Cardiac muscle cell (in vitro differentiated cells and primary cell): ENCODE measurements around the gene DOCK2. TPM values are rescaled to one million over a fixed set of nuclear protein-coding genes. Genes with fewer than 3 reads are reported as not detected.

Experiments used
- DNase-seq, 2 donors: peaks; one replicate each; pipeline versions ENCODE4 v3.0.0 to v3.0.0-alpha.2; 2010 to 2017; ENCODE audit warnings: low read depth in 1 of 2, low spot score in 1 of 2
- H3K27ac ChIP-seq: fragments of 200-600 bp; sonication (generic); 2 replicates; pipeline ENCODE4 v1.5.1; 2016
- H3K27me3 ChIP-seq: fragments of 200-600 bp; sonication (generic); 2 replicates; pipeline ENCODE4 v1.6.0; 2016; ENCODE audit warnings: control low read depth
- H3K36me3 ChIP-seq: fragments of 200-600 bp; sonication (generic); 2 replicates; pipeline ENCODE4 v1.5.1; 2016; ENCODE audit warnings: control low read depth
- H3K4me1 ChIP-seq: fragments of 200-600 bp; sonication (generic); 2 replicates; pipeline ENCODE4 v1.8.1; 2017; ENCODE audit warnings: low read depth, mild to moderate bottlenecking, mixed run types
- H3K4me3 ChIP-seq: fragments of 200-600 bp; sonication (generic); 2 replicates; pipeline ENCODE4 v1.5.1; 2016; ENCODE audit warnings: mild to moderate bottlenecking
- H3K9me3 ChIP-seq: fragments of 200-600 bp; sonication (generic); 2 replicates; pipeline ENCODE4 v1.5.1; 2017; ENCODE audit warnings: low read depth, mild to moderate bottlenecking, control low read depth
- CTCF ChIP-seq: IDR thresholded peaks from 2 replicates; pipeline ENCODE4 v1.5.1; 2012; ENCODE audit warnings: low read depth, mild to moderate bottlenecking, low read length
- polyA plus RNA-seq: library from polyadenylated mRNA; unstranded; fragments of >200 nt; fragmentation: Nextera tagmentation; extraction: Ambion mirVana; gene quantifications from 2 replicates; pipeline ENCODE4 v1.2.1, GENCODE V29; 2016
- total RNA-seq: library from RNA; depleted of rRNA; stranded (reverse); fragments of >200 nt; gene quantifications from 2 replicates; pipeline ENCODE4 v1.2.3, GENCODE V29; 2016

DOCK2 gene
- total and polyA plus RNA-seq, 2 experiments from 2014 or later = 3.3 to 6.5 TPM

DNA sequence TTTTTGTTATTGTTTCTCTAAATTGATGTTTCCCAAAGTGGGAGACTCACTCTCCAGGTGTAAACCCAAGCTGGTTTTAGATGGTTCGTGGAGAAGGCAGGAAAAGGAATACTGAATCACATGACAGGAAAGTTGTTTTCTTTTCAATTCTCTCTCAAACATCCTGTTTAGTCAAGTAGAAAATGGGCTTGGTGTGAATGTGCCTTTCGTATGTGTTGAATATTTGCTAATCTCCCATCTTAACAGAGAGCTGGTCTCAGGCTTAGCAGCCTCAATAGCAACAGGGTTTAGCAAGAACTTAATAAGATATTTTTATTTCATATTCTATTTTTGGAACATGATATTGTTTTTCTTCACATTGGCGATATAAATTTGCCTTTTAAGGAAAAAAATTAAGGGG lies 223.5 kb downstream of the DOCK2 start:
- no peaks in the 10 kb centered on the region for H3K36me3 ChIP-seq

GRCh38 chr5:169861433-169861832 lies 224.4 kb downstream of the DOCK2 start:
- no peaks in the 10 kb centered on the region for H3K27me3 ChIP-seq
- no peak for TF ChIP-seq CTCF
- no peak overlapping the region for H3K27ac ChIP-seq
- H3K4me1 ChIP-seq = no peaks in the 10 kb centered on the region
- H3K9me3 ChIP-seq = no peaks in the 10 kb centered on the region
- no peak for DNase-seq
- no peak overlapping the region for H3K4me3 ChIP-seq
- H3K36me3 ChIP-seq = no peaks in the 10 kb centered on the region

More for the DNA sequence above, 223.5 kb downstream of the DOCK2 start:
- no peak for TF ChIP-seq CTCF
- no peaks in the 10 kb centered on the region for H3K4me1 ChIP-seq
- no peak overlapping the region for H3K27ac ChIP-seq
- no peaks in the 10 kb centered on the region for H3K27me3 ChIP-seq
- H3K9me3 ChIP-seq = no peaks in the 10 kb centered on the region
- no peak overlapping the region for H3K4me3 ChIP-seq
- DNase-seq = no peak

DNA sequence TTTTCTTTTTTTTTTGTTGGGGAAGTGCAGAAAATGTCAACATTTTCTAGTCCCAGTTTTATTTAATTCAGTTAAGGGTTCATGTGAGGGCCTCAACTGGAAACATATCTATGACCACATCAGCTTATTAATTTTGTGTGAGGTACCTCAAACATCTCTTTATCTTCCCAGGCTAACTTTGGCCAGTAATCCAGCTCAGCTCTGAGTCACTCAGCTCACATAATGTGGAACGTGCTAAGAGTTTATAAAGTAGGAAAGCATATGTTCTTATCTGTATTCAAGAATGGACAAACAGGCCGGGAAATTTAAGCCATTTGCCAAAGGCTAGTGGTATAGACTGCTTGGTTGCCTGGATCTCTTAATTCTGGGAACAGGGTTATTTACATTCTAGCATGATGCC lies 224.9 kb downstream of the DOCK2 start:
- TF ChIP-seq CTCF = no peak
- peak in 1 of 2 donors; percentile 80 for DNase-seq
- no peak overlapping the region for H3K27ac ChIP-seq
- no peaks in the 10 kb centered on the region for H3K9me3 ChIP-seq
- no peaks in the 10 kb centered on the region for H3K27me3 ChIP-seq
- peaks cover 1% of the 10 kb centered on the region for H3K4me1 ChIP-seq
- no peak overlapping the region for H3K4me3 ChIP-seq
- no peaks in the 10 kb centered on the region for H3K36me3 ChIP-seq

GRCh38 chr5:169862391-169862811 lies 225.3 kb downstream of the DOCK2 start:
- Histone ChIP-seq H3K4me3 (no peak overlapping the region), H3K36me3 (no peaks in the 10 kb centered on the region), H3K4me1 (peaks cover 4% of the 10 kb centered on the region), H3K27ac (no peak overlapping the region), H3K9me3 (no peaks in the 10 kb centered on the region), H3K27me3 (no peaks in the 10 kb centered on the region)
- TF ChIP-seq CTCF = no peak
- DNase-seq = peak in 1 of 2 donors; percentile 57

- no peaks in the 10 kb centered on the region for H3K36me3 ChIP-seq
- no peak overlapping the region for H3K4me3 ChIP-seq
- no peaks in the 10 kb centered on the region for H3K9me3 ChIP-seq
- no peak for TF ChIP-seq CTCF
- H3K27me3 ChIP-seq = no peaks in the 10 kb centered on the region
- no peak overlapping the region for H3K27ac ChIP-seq
- no peak for DNase-seq
- peaks cover 4% of the 10 kb centered on the region for H3K4me1 ChIP-seq
Observed at GRCh38 chr5:169864483-169864882, 227.4 kb downstream of the DOCK2 start.

GRCh38 chr5:169867347-169867746 lies 230.3 kb downstream of the DOCK2 start:
- no peak for DNase-seq
- no peak overlapping the region for H3K4me3 ChIP-seq
- no peaks in the 10 kb centered on the region for H3K9me3 ChIP-seq
- peaks cover 4% of the 10 kb centered on the region for H3K4me1 ChIP-seq
- H3K27me3 ChIP-seq = no peaks in the 10 kb centered on the region
- H3K36me3 ChIP-seq = no peaks in the 10 kb centered on the region
- TF ChIP-seq CTCF = no peak
- no peak overlapping the region for H3K27ac ChIP-seq
